C4-2B (cell line): ENCODE measurements around the gene FHIT.

ENCODE experiments used
- ZFX ChIP-seq: fragments of 450-650 bp; IDR thresholded peaks from 2 replicates; pipeline ENCODE4 v1.6.1; 2017
- TF ChIP-seq, protein P1 (sequence below): fragments of 450-650 bp; conservative IDR thresholded peaks from 2 replicates; pipeline ENCODE4 v1.5.1; 2017; ENCODE audit warnings: mild to moderate bottlenecking

DNA sequence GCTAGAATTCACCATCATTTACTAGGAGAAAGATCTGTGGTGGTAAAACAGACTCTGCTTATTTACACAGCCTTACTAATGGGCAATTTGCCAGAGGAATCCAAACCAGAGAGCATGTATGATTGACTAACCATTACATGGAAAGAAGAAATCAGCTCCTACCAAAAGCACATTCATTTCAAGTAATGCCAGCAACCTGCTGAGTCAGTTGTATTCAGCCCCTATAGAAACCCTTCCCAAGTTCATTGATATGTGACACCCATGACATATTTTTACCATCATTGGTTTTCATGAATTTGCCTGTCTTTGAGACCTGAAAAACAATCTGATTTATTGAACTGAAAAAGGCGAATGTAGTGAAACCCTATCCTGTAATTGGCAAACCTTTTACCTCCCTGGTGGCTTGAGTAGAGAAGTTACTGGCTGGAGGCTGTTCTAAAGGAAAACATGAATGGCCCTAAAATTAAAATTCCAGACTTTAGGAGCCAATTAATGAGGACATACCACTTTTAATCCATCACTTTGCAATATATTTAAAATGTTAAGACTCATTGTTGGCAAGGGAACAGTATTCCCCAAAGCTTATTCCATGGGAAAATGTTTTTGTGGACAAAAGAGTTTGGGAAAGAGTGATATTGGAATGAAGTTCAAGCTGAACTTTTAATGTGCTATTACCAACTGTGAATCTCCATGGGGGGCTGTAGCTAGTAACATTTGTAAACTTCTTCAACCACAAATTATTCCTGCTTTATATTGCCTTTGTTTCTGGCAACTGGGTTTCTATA lies 542.9 kb downstream of the FHIT start:
- TF ChIP-seq, protein P1, sequence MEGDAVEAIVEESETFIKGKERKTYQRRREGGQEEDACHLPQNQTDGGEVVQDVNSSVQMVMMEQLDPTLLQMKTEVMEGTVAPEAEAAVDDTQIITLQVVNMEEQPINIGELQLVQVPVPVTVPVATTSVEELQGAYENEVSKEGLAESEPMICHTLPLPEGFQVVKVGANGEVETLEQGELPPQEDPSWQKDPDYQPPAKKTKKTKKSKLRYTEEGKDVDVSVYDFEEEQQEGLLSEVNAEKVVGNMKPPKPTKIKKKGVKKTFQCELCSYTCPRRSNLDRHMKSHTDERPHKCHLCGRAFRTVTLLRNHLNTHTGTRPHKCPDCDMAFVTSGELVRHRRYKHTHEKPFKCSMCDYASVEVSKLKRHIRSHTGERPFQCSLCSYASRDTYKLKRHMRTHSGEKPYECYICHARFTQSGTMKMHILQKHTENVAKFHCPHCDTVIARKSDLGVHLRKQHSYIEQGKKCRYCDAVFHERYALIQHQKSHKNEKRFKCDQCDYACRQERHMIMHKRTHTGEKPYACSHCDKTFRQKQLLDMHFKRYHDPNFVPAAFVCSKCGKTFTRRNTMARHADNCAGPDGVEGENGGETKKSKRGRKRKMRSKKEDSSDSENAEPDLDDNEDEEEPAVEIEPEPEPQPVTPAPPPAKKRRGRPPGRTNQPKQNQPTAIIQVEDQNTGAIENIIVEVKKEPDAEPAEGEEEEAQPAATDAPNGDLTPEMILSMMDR = no peak
- no peak for TF ChIP-seq ZFX
